Measurements from ENCODE around the gene TRAPPC2B. TPM values are rescaled to one million over a fixed set of nuclear protein-coding genes. Genes with fewer than 3 reads are reported as not detected.

Gene TRAPPC2B
- total and polyA plus RNA-seq, 4 donors = 2.8 to 6.1 (median 3.6) TPM

GRCh38 chr19:57398868-57399267 lies 35.5 kb downstream of the TRAPPC2B start:
- no peak for TF ChIP-seq HNF4G (IDR thresholded peaks at IDR 0.05)
- no peak for TF ChIP-seq YY1 (IDR thresholded peaks at IDR 0.05)
- TF ChIP-seq FOXA1 (IDR thresholded peaks at IDR 0.05) = no peak
- TF ChIP-seq REST (IDR thresholded peaks at IDR 0.05) = no peak
- no peak for TF ChIP-seq ATF3 (IDR thresholded peaks at IDR 0.05)
- TF ChIP-seq MAX (IDR thresholded peaks at IDR 0.05) = no peak
- TF ChIP-seq HNF4A (conservative IDR thresholded peaks at IDR 0.05) = no peak
- TF ChIP-seq ZBTB33 (IDR thresholded peaks at IDR 0.05) = no peak
- TF ChIP-seq RAD21 (IDR thresholded peaks at IDR 0.05) = no peak
- no peak for TF ChIP-seq SP1 (IDR thresholded peaks at IDR 0.05)
- no peak for TF ChIP-seq FOXA2 (IDR thresholded peaks at IDR 0.05)
- no peak for TF ChIP-seq EGR1 (IDR thresholded peaks at IDR 0.05; ENCODE audit: low read depth in 2 of 2)
- no peak for TF ChIP-seq TAF1 (conservative IDR thresholded peaks at IDR 0.05)
- no peak for TF ChIP-seq JUND (IDR thresholded peaks at IDR 0.05)
- TF ChIP-seq RXRA (IDR thresholded peaks at IDR 0.05) = no peak
- TF ChIP-seq GABPA (IDR thresholded peaks at IDR 0.05 in 1 of 2, conservative IDR thresholded peaks at IDR 0.05 in 1 of 2) = no peak
- H3K9me3 ChIP-seq (ENCODE audit: control insufficient read depth in 4 of 4, low read length in 3 of 4) = peaks cover 12 to 67% (median 58%) of the 10 kb centered on the region in 4 donors
- H3K27me3 ChIP-seq (ENCODE audit: control insufficient read depth in 4 of 4, insufficient read depth in 4 of 4, low read length in 3 of 4) = no peaks in the 10 kb centered on the region
- peak overlapping the region in 2 of 3 donors; percentile 27 to 59 for H3K4me3 ChIP-seq (ENCODE audit: low read depth in 1 of 3, low read length in 3 of 3)
- peaks cover 13 to 52% (median 48%) of the 10 kb centered on the region in 4 donors for H3K36me3 ChIP-seq (ENCODE audit: control insufficient read depth in 4 of 4, insufficient read depth in 3 of 4, low read depth in 1 of 4, low read length in 3 of 4)
- no peak for DNase-seq (ENCODE audit: low spot score)
- H3K4me1 ChIP-seq (ENCODE audit: control insufficient read depth in 4 of 4, insufficient read depth in 4 of 4, low read length in 3 of 4) = peaks cover 0 to 2% (median 0%) of the 10 kb centered on the region in 4 donors
- WGBS = 98% methylated on average over 5 of the region's 5 CpGs
- no peak overlapping the region for H3K9ac ChIP-seq (ENCODE audit: low read depth in 1 of 2, low read length in 2 of 2)
- H3K27ac ChIP-seq (ENCODE audit: low read depth in 1 of 2, low read length in 2 of 2) = no peak overlapping the region

- Histone ChIP-seq H3K27me3 (ENCODE audit: control insufficient read depth in 4 of 4, insufficient read depth in 4 of 4, low read length in 3 of 4) (no peaks in the 10 kb centered on the region), H3K27ac (ENCODE audit: low read depth in 1 of 2, low read length in 2 of 2) (no peak overlapping the region), H3K9ac (ENCODE audit: low read depth in 1 of 2, low read length in 2 of 2) (no peak overlapping the region), H3K4me1 (ENCODE audit: control insufficient read depth in 4 of 4, insufficient read depth in 4 of 4, low read length in 3 of 4) (no peaks in the 10 kb centered on the region), H3K9me3 (ENCODE audit: control insufficient read depth in 4 of 4, low read length in 3 of 4) (peaks cover 5 to 33% (median 27%) of the 10 kb centered on the region in 4 donors), H3K36me3 (ENCODE audit: control insufficient read depth in 4 of 4, insufficient read depth in 3 of 4, low read depth in 1 of 4, low read length in 3 of 4) (peaks cover 0 to 13% (median 12%) of the 10 kb centered on the region in 4 donors), H3K4me3 (ENCODE audit: low read depth in 1 of 3, low read length in 3 of 3) (peak overlapping the region in 2 of 3 donors; percentile 2 to 38)
- no peak for DNase-seq (ENCODE audit: low spot score)
- WGBS = 92% methylated on average over 9 of the region's 9 CpGs
- TF ChIP-seq RAD21 (IDR thresholded peaks at IDR 0.05) = no peak
- no peak for TF ChIP-seq ZBTB33 (IDR thresholded peaks at IDR 0.05)
- no peak for TF ChIP-seq RXRA (IDR thresholded peaks at IDR 0.05)
- no peak for TF ChIP-seq NR2F2 (IDR thresholded peaks at IDR 0.05)
- no peak for TF ChIP-seq FOXA2 (IDR thresholded peaks at IDR 0.05)
- no peak for TF ChIP-seq CTCF (IDR thresholded peaks at IDR 0.05; ENCODE audit: low read depth, low read length, missing input control)
These were observed 40.6 kb downstream of the TRAPPC2B start for GRCh38 chr19:57403737-57404563.

All from liver (tissue), 9 donors.